GM18508 (cell line): ENCODE data around the gene RIPOR1.
"Not testable (repeated sequence)": the region's sequence is repeated elsewhere in the genome, so short reads cannot be mapped to it uniquely, and the experiment has no call there.

Source experiments
- ATAC-seq: cut with Tn5 transposase; IDR thresholded peaks from one replicate; pipeline ENCODE4 v1.9.1; 2021; ENCODE audit warnings: moderate number of reproducible peaks; ENCODE audit not compliant: insufficient read depth, unreplicated experiment

The RIPOR1 gene, protein sequence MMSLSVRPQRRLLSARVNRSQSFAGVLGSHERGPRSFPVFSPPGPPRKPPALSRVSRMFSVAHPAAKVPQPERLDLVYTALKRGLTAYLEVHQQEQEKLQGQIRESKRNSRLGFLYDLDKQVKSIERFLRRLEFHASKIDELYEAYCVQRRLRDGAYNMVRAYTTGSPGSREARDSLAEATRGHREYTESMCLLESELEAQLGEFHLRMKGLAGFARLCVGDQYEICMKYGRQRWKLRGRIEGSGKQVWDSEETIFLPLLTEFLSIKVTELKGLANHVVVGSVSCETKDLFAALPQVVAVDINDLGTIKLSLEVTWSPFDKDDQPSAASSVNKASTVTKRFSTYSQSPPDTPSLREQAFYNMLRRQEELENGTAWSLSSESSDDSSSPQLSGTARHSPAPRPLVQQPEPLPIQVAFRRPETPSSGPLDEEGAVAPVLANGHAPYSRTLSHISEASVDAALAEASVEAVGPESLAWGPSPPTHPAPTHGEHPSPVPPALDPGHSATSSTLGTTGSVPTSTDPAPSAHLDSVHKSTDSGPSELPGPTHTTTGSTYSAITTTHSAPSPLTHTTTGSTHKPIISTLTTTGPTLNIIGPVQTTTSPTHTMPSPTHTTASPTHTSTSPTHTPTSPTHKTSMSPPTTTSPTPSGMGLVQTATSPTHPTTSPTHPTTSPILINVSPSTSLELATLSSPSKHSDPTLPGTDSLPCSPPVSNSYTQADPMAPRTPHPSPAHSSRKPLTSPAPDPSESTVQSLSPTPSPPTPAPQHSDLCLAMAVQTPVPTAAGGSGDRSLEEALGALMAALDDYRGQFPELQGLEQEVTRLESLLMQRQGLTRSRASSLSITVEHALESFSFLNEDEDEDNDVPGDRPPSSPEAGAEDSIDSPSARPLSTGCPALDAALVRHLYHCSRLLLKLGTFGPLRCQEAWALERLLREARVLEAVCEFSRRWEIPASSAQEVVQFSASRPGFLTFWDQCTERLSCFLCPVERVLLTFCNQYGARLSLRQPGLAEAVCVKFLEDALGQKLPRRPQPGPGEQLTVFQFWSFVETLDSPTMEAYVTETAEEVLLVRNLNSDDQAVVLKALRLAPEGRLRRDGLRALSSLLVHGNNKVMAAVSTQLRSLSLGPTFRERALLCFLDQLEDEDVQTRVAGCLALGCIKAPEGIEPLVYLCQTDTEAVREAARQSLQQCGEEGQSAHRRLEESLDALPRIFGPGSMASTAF

DNA sequence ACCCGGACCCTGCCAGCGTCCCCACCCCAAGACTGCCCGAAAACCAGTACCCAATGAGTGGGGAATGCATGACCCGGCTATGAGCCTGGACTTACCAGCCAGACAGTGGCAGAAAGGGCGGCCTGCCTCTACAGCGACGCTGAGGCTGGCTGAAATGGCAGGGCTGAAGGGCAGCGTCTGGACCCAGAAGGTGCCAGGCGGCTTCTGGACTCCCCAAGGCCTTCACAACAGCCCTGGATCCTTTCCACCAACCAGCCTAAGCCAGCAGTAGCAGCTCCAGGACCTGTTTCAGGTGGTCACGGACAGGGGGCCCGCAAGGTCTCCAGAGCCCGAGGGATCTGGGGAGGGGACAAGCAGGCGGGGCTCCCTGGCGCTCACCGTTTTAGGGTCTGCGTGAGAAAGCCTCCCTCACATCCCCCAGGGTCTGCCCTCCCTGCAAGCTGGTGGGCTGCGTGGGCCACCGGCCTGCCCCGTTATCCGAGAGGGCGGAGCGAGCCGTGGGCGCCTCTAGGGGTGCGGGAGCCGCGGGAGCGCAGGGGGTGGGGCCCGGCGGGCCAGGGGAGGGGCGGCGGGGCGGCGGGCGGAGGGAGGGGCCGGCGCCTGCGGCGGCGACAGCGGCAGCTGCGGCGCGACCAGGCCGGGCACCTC lies at the start of gene RIPOR1:
RIPOR1 (plus strand) TSS at position 608 of the 648 bp plus-strand sequence. CDS start 9,618 bp downstream, outside the sequence.
- no peak for ATAC-seq

DNA sequence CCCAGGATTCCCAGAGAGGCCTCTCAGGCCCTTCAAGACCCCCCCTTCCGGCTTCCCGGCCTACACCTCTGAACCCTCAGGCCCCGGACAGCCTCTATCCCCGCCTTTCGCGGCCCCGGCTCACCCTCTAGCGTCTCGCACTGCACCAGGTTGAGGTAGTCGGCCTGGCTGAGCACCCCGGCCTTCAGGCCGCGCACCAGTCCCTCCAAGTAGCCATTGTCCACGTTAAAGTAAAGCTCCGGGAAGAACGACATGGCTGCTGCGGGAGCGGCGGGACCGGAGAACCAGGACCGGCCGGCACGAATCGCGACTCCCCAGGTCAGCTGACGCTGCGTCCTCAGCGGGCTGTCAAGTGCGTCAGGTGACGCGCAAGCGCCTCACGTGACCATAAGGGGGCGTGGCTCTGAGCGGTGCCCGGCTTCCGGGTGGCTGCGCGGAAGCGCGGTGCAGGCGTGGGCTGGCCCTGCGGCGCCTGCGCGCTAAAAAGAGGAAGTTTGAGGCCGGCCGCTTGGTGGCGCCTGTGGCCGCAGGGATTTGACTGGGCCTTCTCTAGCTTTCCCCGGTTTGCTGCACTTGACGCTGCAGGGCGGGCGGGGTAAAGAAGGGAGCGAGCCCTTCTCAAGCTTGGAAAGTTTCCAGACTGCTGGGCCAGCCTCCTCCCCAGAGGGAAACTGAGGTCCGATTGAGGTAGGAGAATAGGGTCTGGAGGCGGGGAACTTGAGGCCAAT lies 47.6 kb upstream of the RIPOR1 start, which contains the start of gene ATP6V0D1:
ATP6V0D1 (minus strand) TSS at position 325 of the 728 bp plus-strand sequence; CDS start at position 254, 71 bp downstream.
- peak; percentile 71 for ATAC-seq

DNA sequence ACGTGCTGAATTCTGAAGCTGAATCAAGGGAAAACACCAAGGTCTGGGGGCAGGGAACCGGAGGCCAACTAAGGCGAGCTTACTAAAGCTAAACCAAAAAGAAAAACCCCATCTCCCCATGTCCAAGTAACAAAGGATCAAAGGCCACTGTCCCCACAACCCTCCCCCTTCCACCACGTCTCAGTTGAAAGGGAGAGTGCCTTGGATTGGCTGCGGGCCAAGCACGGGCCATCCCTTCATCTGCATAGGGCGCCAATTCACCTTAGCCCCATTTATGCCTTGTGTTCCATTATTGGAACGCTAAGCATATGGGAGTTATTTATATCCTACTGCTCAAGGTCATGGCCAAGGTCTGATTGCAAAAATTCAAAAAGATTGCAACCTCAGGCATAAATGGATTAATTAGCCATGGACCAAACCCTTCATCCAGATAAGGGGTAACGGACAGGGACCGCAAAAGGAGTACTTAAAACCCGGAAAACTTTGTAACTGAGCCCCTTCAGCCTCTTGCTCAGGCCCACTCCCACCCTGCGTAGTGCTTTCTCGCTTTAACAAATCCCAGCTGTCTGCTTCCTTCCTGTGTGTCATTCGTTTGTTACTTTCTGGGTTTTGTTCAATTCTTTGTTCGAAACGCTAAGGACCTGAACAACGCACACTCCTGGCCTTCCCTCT lies 46.9 kb upstream of the RIPOR1 start:
- ATAC-seq = no peak

DNA sequence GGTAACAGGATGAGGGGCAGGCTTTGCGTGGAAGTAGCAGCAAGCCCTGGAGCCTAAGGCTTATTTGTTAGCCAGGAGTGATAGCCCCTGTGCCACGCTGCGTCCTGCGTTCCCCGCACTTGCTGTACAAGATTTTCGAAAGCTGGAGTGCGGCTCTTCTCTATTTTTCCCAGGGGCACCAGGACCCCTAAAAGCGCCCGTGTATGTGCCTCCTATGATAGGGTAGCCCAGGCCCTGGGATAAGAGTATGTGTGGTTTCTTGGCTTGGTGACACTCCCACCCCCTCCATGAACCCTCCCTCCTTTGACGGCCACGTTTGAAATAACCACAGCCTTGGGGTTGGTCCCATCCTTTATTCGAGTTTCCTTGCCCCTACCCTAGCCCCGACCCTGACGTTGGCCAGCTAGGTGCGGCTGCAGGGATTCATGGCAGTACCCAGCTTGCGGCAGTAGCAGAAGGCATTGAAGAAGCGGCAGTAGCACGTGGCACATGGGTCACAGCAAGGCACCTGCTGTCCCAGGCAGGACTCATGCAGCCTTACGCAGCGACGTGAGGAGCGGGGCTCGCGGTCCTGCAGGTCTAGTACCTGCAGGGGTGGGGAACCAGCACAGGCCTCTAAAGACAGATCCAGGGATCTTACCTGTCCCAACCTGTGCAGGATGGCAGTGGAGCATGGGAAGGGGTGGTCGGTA lies 46.2 kb upstream of the RIPOR1 start:
- ATAC-seq = no peak

DNA sequence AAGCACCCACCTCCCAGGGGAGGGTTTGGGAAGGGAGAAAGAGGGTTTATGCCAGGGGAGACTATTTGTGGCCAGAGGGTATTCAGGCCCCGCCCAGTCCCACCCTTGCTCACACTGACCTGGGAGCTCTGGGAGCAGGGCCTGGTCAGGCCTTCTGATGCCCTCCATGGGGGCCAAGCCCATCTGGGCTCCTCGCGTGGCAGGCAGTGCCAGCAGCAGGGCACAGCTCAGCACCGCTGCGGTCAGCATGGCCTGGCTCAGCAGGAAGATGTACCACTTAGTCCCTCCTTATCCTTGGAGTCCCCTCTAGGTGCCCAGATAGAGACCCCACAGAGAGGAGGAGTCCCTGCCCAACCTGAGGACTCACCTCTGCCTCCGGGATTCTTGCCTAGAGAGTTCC lies 45.5 kb upstream of the RIPOR1 start, which contains the start of gene AGRP:
AGRP (minus strand) TSS at position 398 of the 400 bp plus-strand sequence; CDS start at position 249, 149 bp downstream.
- ATAC-seq = no peak

DNA sequence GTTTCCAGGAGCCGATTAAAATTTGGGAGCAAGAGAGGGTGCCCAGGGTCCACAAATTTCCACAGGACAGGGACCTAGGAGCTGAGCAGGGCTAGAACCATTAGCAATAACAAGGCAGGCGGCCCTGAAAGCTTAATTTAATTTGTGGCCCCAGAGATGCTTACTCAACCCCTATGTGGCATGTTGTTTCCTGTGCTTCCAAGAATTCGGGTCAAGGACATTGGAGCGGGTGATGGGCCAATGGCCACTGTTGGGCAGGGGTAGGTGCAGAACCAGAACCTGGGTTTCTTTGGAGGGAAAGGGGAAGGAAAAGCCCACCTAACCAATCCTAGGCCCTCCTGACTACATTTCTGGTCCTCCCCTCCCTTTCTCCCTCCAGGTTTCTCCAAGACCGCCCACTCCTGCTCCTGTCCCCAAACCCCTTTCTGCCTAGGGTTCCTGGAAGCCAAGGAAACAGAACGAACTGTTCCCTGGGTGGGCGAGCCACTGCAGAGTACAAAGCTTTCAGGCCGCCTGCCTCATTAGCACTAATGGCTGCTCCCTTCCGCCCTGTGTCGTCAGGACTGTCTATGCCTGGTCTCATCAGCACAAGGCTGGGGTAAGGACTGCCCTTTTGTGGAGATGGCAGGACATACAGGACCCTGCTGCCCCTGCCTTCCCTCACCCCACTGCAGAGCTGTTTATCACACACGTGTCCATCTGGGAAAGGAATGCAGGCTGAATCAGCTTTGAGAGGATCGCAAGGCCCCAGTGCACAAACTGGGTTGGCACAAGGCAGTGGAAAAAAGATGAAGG lies 44.7 kb upstream of the RIPOR1 start:
- no peak for ATAC-seq

DNA sequence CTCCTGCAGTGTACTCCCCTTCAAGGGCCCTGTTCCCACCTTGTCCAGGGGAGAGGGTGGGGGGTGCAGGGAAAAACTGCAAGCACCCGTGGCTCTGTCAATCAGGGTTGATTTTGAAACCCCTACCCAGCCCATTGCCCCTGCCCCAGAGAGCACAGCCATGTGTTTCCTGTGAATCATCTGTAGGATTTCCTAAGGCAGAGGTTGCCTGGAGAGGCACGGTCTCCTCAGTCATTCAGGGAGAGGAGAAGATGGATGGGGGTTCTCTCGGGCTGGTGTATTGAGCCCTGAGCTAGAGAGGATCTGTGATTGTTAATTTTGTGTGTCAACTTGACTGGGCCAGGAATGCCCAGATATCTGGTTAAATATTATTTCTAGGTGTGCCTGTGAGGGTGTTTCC lies 41.8 kb upstream of the RIPOR1 start:
- ATAC-seq = no peak

DNA sequence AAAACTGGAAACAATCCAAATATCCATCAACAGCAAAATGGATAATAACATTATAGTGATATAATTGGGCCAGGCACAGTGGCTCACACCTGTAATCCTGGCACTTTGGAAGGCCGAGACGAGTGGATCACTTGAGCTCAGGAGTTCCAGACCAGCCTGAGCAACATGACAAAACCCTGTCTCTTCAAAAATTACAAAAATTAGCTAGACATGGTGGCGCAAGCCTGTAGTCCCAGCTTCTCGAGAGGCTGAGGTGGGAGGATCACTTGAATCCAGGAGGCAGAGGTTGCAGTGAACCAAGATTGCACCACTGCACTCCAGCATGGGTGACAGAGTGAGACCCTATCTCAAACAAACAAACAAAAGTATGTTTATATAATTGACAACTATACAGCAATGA lies 41.1 kb upstream of the RIPOR1 start:
- not testable (repeated sequence) for ATAC-seq

DNA sequence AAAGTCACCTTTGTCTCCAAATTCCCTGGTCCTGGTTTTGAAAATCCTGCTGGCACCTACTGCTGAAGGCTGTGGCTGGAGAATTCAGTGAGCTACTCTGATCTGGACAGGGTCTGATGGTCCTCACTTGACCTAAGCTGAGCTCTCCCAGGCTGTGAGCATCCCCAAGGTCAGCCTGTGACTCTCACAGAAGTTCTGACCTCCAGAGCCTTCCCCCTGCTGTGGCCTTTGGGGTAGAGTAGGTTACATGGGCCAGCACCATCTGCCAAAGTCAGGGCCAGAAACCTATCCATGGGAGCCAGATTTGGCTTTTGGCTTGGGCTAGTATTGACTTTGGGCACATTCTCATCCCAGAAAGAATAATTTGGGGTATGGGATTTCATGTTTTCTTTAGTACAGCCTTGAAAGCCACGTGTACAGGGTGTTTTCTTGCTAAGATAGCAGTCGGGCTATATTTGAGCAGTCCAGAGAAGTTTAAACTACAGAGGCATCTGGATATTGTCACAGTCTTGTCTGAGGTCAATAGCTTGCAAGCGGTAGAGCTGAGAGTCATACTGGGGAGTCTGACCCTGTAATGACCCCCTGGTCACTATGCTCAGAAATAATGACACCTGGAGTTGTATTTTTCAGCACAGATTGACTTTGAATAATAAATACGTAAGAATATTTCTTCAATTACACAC lies 39.1 kb upstream of the RIPOR1 start:
- ATAC-seq = no peak

DNA sequence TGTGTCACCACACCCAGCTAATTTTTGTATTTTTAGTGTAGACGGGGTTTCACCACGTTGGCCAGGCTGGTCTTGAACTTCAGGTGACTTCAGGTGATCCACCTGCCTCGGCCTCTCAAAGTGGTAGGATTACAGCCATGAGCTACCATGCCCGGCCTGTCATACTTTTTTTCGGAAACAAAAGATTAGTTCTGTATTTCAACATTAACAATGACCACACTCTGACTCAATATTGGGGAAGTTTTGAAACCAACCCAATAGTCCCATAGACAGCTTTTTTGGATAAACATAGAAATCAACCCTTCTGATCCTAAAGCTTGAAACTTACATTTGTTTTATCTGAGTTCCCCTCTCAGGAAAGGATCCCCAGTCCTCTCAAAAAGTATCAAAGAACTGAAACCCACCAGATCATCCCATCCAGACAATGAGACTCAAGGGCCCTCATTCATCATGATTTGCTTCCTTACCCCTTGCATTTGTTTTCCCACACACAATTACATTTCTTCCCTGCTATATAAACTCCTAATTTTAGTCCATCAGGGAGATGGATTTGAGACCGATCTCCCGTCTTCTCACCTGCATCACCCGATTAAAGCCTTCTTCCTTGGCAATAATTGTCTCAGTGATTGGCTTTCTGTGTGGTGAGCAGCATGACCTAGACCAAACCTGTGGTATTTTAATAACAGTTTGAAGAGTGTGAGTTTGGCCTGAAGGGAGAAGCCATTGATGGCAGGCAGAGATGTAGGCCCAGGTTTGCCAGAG lies 38.1 kb upstream of the RIPOR1 start:
- no peak for ATAC-seq

DNA sequence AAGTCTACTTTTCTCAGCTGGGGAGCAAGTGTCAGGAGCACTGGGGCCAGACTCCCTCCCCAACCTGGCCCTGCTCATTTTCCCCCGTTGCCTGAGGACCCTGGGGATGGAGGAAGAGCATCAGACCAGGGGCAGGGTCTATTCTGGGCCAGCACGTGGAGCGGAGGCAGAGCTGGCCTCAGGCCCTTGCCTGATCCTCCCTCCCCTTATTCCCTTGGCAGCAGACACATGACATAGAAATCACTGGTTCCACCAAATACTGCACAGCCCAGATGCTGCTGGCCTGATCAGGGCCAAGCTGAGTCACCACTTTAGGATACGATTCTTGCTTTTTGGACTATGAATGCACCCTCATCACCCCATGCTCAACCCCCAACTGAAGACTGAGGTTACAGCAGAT lies 29.5 kb upstream of the RIPOR1 start:
- ATAC-seq = no peak

DNA sequence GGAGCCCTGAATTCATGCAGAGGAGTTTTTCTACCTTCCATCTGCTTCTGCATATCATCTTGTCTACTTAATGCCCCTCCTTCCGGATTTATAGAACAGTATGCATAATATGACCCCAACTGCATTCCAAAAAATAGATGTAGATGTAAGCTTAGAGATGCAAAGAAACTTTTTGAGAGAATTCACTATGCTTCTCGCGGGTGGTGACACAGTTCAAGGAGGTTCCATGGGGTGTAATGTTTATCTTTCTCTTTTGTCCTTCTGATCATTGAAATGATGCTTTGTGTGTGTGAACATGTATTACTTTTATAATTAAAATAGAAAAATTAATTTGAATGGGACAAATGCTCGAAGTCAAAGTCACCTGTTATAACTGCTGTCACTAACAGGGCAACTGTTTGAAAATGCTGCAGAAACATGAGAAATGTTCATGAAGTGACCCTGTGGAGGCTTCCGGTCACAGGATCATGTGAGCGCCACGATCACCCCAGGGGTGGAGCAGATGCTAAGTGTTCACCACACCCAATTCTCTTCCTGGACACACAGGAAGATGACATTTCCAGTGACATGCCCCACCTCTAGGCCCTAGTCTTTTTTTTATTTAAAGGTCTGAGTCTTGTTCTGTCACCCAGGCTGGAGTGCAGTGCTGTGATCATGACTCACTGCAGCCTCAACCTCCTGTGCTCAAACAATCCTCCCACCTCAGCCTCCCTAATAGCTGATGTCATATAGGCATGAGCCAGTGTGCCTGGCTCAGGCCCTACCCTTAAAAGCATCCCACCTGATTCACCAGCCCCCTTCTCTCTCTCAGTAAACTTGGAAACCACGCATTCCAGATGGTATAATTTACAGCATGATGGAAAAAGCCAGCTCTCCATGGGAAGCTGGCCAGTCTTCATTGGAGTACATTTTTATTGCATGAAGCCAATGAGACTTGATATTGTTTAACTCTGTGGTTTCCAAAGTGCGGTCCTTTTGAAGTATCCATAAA lies 24.3 kb upstream of the RIPOR1 start:
- ATAC-seq = no peak

DNA sequence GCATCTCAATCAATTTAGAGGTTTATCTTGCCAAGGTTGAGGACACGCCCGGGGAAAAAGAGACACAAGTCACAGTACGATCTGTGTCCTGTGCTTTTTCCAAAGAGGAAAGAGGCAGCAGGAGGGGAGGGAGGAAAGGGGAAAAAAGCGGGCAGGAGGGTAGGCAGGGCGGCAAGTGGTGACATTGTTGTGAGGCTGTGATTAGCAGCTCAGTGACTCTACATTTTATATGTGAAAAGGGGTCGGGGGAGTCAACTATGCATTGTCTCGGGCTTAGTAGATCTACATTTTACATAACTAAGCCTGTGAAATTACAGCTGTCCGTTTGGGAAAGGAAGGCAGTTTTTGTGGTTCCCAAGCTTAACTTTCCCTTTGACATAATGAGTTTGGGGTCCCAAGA lies 22.2 kb upstream of the RIPOR1 start:
- no peak for ATAC-seq

DNA sequence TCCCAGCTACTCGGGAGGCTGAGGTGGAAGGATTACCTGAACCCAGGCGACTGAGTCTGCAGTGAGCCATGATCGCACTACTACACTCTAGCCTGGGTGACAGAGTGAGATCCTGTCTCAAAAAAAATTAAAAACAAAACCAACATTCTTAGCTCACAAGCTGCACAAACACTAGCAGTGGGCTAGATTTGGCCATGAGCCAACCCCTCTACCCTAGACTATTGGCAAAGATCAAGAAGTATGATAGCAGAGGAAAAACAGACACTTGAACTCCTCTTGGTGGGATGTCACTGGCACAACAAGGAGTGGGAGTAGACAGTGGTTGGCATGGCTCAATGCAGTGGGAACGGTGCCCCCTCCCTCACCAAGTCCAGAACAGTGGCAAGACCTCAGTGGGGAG lies 19.6 kb upstream of the RIPOR1 start:
- no peak for ATAC-seq

DNA sequence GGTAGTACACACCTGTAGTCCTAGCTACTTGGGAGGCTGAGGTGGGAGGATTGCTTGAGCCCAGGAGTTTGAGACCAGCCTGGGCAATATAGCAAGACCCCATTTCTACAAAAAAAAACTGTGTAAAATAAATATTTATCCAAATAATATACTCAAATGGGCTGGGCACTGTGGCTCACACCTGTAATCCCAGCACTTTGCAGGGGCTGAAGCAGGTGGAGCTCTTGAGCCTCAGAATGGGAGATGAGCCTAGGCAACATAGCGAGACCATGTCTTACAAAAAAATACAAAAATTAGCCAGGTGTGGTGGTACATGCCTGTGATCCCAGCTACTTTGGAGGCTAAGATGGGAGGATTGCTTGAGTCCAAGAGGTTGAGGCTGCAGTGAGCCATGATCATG lies 14.7 kb upstream of the RIPOR1 start:
- not testable (repeated sequence) for ATAC-seq
